ENCODE data around the gene ADAMTS1.
A peak's percentile ranks its signal among the peaks of the same experiment; 100 is the strongest.
"Not testable (repeated sequence)": the region's sequence is repeated elsewhere in the genome, so short reads cannot be mapped to it uniquely, and the experiment has no call there.

ADAMTS1 gene

GRCh38 chr21:26845066-26845758, at the start of gene ADAMTS1:
ADAMTS1 (minus strand) TSS chr21:26845409; CDS start chr21:26844954, 455 bp downstream.
- DNase-seq (ENCODE audit: low spot score), result peak; percentile 91

GRCh38 chr21:26892151-26892550, 46.9 kb upstream of the ADAMTS1 start:
- no peak for DNase-seq (ENCODE audit: low spot score)

GRCh38 chr21:26888931-26889330, 43.7 kb upstream of the ADAMTS1 start:
- DNase-seq (ENCODE audit: low spot score), result no peak

- peak; percentile 31 for DNase-seq (ENCODE audit: low spot score)
Measured at GRCh38 chr21:26888256-26888655, 43.0 kb upstream of the ADAMTS1 start.

GRCh38 chr21:26887251-26887650, 42.0 kb upstream of the ADAMTS1 start:
- peak; percentile 33 for DNase-seq (ENCODE audit: low spot score)

- no peak for DNase-seq (ENCODE audit: low spot score)
Measured at GRCh38 chr21:26884436-26884835, 39.2 kb upstream of the ADAMTS1 start.

- no peak for DNase-seq (ENCODE audit: low spot score)
Measured at GRCh38 chr21:26883768-26884167, 38.6 kb upstream of the ADAMTS1 start.

- peak; percentile 47 for DNase-seq (ENCODE audit: low spot score)
Measured at GRCh38 chr21:26881504-26882228, 36.5 kb upstream of the ADAMTS1 start.

- DNase-seq (ENCODE audit: low spot score), result no peak
Measured at GRCh38 chr21:26877018-26877417, 31.8 kb upstream of the ADAMTS1 start.

- DNase-seq (ENCODE audit: low spot score), result no peak
Measured at GRCh38 chr21:26874347-26874746, 29.1 kb upstream of the ADAMTS1 start.

GRCh38 chr21:26865857-26866256, 20.6 kb upstream of the ADAMTS1 start:
- no peak for DNase-seq (ENCODE audit: low spot score)

GRCh38 chr21:26856871-26857350, 11.7 kb upstream of the ADAMTS1 start:
- DNase-seq (ENCODE audit: low spot score), result not testable (repeated sequence)

GRCh38 chr21:26854695-26855094, 9.5 kb upstream of the ADAMTS1 start:
- not testable (repeated sequence) for DNase-seq (ENCODE audit: low spot score)

GRCh38 chr21:26852423-26852822, 7.2 kb upstream of the ADAMTS1 start:
- no peak for DNase-seq (ENCODE audit: low spot score)

- no peak for DNase-seq (ENCODE audit: low spot score)
Measured at GRCh38 chr21:26851109-26851944, 6.1 kb upstream of the ADAMTS1 start.

GRCh38 chr21:26850116-26850643, 5.0 kb upstream of the ADAMTS1 start:
- peak; percentile 50 for DNase-seq (ENCODE audit: low spot score)

GRCh38 chr21:26849428-26850115, 4.4 kb upstream of the ADAMTS1 start:
- peak; percentile 36 for DNase-seq (ENCODE audit: low spot score)

GRCh38 chr21:26847921-26848320, 2.7 kb upstream of the ADAMTS1 start:
- no peak for DNase-seq (ENCODE audit: low spot score)

- DNase-seq (ENCODE audit: low spot score), result no peak
Measured at GRCh38 chr21:26847002-26847401, 1.8 kb upstream of the ADAMTS1 start.

- peak; percentile 83 for DNase-seq (ENCODE audit: low spot score)
Measured at GRCh38 chr21:26846036-26846931, 1.1 kb upstream of the ADAMTS1 start.

GRCh38 chr21:26845759-26846035, 488 bp upstream of the ADAMTS1 start:
- DNase-seq (ENCODE audit: low spot score), result no peak
